ENCODE measurements around the gene SLC35G3. TPM values are rescaled to one million over a fixed set of nuclear protein-coding genes. Genes with fewer than 3 reads are reported as not detected.

Gene SLC35G3
- total and polyA plus RNA-seq, 2 experiments from 2014 or later = not detected

DNA sequence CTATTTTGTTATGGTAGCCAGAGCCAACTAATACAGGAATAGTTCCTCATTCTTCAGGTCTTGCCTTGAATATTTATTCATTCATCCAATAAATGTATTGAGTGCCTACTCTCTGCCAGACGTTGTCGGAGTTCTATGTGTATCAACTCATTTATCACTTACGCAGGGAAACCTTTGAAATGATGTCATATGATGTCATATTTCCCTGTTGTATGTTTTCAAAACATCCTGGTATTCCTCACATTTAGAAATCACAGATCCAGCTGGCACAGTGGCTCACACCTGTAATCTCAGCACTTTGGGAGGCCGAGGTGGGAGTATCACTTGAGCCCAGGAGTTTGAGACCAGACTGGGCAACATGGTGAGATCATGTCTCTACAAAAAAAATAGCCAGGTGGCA lies 49.4 kb downstream of the SLC35G3 start (continued):
- TF ChIP-seq, protein P1, sequence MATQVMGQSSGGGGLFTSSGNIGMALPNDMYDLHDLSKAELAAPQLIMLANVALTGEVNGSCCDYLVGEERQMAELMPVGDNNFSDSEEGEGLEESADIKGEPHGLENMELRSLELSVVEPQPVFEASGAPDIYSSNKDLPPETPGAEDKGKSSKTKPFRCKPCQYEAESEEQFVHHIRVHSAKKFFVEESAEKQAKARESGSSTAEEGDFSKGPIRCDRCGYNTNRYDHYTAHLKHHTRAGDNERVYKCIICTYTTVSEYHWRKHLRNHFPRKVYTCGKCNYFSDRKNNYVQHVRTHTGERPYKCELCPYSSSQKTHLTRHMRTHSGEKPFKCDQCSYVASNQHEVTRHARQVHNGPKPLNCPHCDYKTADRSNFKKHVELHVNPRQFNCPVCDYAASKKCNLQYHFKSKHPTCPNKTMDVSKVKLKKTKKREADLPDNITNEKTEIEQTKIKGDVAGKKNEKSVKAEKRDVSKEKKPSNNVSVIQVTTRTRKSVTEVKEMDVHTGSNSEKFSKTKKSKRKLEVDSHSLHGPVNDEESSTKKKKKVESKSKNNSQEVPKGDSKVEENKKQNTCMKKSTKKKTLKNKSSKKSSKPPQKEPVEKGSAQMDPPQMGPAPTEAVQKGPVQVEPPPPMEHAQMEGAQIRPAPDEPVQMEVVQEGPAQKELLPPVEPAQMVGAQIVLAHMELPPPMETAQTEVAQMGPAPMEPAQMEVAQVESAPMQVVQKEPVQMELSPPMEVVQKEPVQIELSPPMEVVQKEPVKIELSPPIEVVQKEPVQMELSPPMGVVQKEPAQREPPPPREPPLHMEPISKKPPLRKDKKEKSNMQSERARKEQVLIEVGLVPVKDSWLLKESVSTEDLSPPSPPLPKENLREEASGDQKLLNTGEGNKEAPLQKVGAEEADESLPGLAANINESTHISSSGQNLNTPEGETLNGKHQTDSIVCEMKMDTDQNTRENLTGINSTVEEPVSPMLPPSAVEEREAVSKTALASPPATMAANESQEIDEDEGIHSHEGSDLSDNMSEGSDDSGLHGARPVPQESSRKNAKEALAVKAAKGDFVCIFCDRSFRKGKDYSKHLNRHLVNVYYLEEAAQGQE (IDR thresholded peaks at IDR 0.05; ENCODE audit: unreplicated experiment) = no peak
- TF ChIP-seq JUNB (IDR thresholded peaks at IDR 0.05; ENCODE audit: unreplicated experiment) = no peak

Other genes starting within 250 kb of the SLC35G3 start
- 0.94 TPM in 1 of 2 replicates, not detected in the other for gene CCT6B, start 232.9 kb downstream of the SLC35G3 start, total RNA-seq (2014; rRNA removed; shearing (Covaris generic))
- 1.1 and 1.3 TPM in 2 replicates for gene CCT6B, start 232.9 kb downstream of the SLC35G3 start, polyA plus RNA-seq (2016; fragmentation: Nextera tagmentation; extraction: Ambion mirVana)
- gene ZNF830, start 232.9 kb downstream of the SLC35G3 start, total RNA-seq (2014; rRNA removed; shearing (Covaris generic)) = 12.8 and 14.4 TPM in 2 replicates
- 20.4 and 22.3 TPM in 2 replicates for gene ZNF830, start 232.9 kb downstream of the SLC35G3 start, polyA plus RNA-seq (2016; fragmentation: Nextera tagmentation; extraction: Ambion mirVana)
- 82.3 and 119 TPM in 2 replicates for gene LIG3, start 213.9 kb downstream of the SLC35G3 start, total RNA-seq (2014; rRNA removed; shearing (Covaris generic))
- gene LIG3, start 213.9 kb downstream of the SLC35G3 start, polyA plus RNA-seq (2016; fragmentation: Nextera tagmentation; extraction: Ambion mirVana) = 16.4 and 17.6 TPM in 2 replicates
- 22.2 and 29.2 TPM in 2 replicates for gene RFFL, start 130.7 kb downstream of the SLC35G3 start, total RNA-seq (2014; rRNA removed; shearing (Covaris generic))
- 4.1 and 6.4 TPM in 2 replicates for gene RFFL, start 130.7 kb downstream of the SLC35G3 start, polyA plus RNA-seq (2016; fragmentation: Nextera tagmentation; extraction: Ambion mirVana)
- 11.0 and 13.2 TPM in 2 replicates for gene RAD51D, start 74.5 kb downstream of the SLC35G3 start, total RNA-seq (2014; rRNA removed; shearing (Covaris generic))
- 5.9 and 7.3 TPM in 2 replicates for gene RAD51D, start 74.5 kb downstream of the SLC35G3 start, polyA plus RNA-seq (2016; fragmentation: Nextera tagmentation; extraction: Ambion mirVana)
- gene FNDC8, start 72.8 kb downstream of the SLC35G3 start, total RNA-seq (2014; rRNA removed; shearing (Covaris generic)) = not detected in 2 replicates
- gene FNDC8, start 72.8 kb downstream of the SLC35G3 start, polyA plus RNA-seq (2016; fragmentation: Nextera tagmentation; extraction: Ambion mirVana) = not detected in 2 replicates
- gene NLE1, start 52.1 kb downstream of the SLC35G3 start, total RNA-seq (2014; rRNA removed; shearing (Covaris generic)) = 54.8 and 66.4 TPM in 2 replicates
- 16.6 and 17.9 TPM in 2 replicates for gene NLE1, start 52.1 kb downstream of the SLC35G3 start, polyA plus RNA-seq (2016; fragmentation: Nextera tagmentation; extraction: Ambion mirVana)
- gene UNC45B, start 46.6 kb downstream of the SLC35G3 start, total RNA-seq (2014; rRNA removed; shearing (Covaris generic)) = 0.03 and 0.04 TPM in 2 replicates
- gene UNC45B, start 46.6 kb downstream of the SLC35G3 start, polyA plus RNA-seq (2016; fragmentation: Nextera tagmentation; extraction: Ambion mirVana) = 0.16 TPM in 1 of 2 replicates, not detected in the other
- 6.4 and 8.5 TPM in 2 replicates for gene SLFN5, start 48.7 kb upstream of the SLC35G3 start, total RNA-seq (2014; rRNA removed; shearing (Covaris generic))
- gene SLFN5, start 48.7 kb upstream of the SLC35G3 start, polyA plus RNA-seq (2016; fragmentation: Nextera tagmentation; extraction: Ambion mirVana) = 1.4 and 1.8 TPM in 2 replicates
- gene SLFN11, start 179.2 kb upstream of the SLC35G3 start, total RNA-seq (2014; rRNA removed; shearing (Covaris generic)) = 0.04 TPM in 1 of 2 replicates, not detected in the other
- 0.19 TPM in 1 of 2 replicates, not detected in the other for gene SLFN11, start 179.2 kb upstream of the SLC35G3 start, polyA plus RNA-seq (2016; fragmentation: Nextera tagmentation; extraction: Ambion mirVana)
- 6.1 and 9.2 TPM in 2 replicates for gene SLFN12, start 238.1 kb upstream of the SLC35G3 start, total RNA-seq (2014; rRNA removed; shearing (Covaris generic))
- gene SLFN12, start 238.1 kb upstream of the SLC35G3 start, polyA plus RNA-seq (2016; fragmentation: Nextera tagmentation; extraction: Ambion mirVana) = 3.5 and 4.8 TPM in 2 replicates